Measurements from ENCODE around the gene TBC1D22A. TPM values are rescaled to one million over a fixed set of nuclear protein-coding genes. Genes with fewer than 3 reads are reported as not detected.

The TBC1D22A gene
- total and polyA plus RNA-seq, 9 donors: 12.5 to 25.6 (median 18.5) TPM

DNA sequence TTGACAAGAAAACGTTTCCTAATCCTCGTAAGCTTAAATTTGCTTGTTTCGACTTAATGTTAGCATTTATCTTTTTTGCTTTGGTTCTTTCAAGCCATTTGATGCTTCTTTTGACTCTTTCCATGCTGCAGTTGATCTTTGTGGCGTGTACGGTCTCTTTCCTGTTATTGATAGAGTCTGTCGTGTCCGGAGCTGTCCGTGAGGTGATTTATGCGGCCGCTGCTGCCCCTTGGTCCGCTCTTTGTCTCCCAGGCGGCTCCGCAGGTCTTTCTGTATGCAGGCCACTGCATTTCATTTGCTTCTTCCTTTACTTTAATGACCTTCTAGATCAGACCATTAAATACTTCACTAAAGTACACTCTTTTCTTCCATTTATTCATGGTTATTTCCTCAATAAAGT is 50.3 kb downstream of the TBC1D22A start:
- intact Hi-C loops (cut with DNase I): no loop called here
- TF ChIP-seq, protein P1, sequence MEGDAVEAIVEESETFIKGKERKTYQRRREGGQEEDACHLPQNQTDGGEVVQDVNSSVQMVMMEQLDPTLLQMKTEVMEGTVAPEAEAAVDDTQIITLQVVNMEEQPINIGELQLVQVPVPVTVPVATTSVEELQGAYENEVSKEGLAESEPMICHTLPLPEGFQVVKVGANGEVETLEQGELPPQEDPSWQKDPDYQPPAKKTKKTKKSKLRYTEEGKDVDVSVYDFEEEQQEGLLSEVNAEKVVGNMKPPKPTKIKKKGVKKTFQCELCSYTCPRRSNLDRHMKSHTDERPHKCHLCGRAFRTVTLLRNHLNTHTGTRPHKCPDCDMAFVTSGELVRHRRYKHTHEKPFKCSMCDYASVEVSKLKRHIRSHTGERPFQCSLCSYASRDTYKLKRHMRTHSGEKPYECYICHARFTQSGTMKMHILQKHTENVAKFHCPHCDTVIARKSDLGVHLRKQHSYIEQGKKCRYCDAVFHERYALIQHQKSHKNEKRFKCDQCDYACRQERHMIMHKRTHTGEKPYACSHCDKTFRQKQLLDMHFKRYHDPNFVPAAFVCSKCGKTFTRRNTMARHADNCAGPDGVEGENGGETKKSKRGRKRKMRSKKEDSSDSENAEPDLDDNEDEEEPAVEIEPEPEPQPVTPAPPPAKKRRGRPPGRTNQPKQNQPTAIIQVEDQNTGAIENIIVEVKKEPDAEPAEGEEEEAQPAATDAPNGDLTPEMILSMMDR (IDR thresholded peaks at IDR 0.05): no peak
- TF ChIP-seq EP300 (IDR thresholded peaks at IDR 0.05) (no peak), POLR2A (IDR thresholded peaks at IDR 0.05) (no peak)
- Histone ChIP-seq H3K27ac (no peak overlapping the region), H3K27me3 (no peaks in the 10 kb centered on the region), H3K36me3 (no peaks in the 10 kb centered on the region), H3K4me3 (no peak overlapping the region), H3K4me1 (ENCODE audit: insufficient read depth) (no peaks in the 10 kb centered on the region), H3K9me3 (no peaks in the 10 kb centered on the region)
- 77 to 88% (median 87%) methylated on average over 13 of the region's 13 CpGs for WGBS, 3 donors
- no peak for DNase-seq

DNA sequence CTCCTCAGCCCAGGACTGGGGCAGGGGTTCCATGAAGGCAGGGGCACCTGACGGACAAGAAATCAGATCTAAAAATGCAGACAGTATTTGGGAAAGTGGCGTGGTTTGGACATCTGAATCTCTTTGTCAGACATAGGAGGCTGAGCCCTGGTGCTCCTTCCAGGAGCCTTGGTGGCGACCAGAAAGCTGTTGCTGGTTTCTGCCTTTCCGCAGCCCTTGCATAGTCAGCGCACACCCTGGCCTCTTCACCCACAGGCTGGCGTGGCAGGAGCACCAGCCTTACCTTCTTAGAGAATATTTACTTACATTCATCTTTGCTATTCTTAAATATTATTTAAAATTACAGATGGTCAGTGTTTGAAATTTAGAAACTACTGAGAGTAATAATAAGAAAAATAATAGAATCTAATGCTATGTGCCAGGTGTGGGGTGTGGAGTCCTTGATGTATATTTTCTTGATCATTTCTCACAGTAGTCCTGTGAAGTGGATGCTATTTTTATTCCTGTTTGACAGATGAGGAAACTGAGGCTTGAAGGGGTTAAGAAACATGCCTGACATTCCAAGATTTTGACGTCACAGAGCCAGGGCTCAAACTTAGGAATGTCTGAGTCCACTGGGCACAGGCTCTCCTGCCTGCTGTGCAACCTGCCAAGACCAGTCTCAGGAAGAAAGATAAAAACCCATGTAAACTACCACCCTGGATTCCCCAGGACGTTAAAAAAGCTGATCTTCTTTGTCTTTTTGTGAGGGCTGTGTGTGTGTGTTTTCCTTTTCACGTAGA is 51.6 kb downstream of the TBC1D22A start:
- H3K4me1 ChIP-seq (ENCODE audit: insufficient read depth): no peaks in the 10 kb centered on the region
- DNase-seq: no peak
- no peak overlapping the region for H3K27ac ChIP-seq
- H3K4me3 ChIP-seq: no peak overlapping the region
- intact Hi-C loops (cut with DNase I): no loop called here
- H3K9me3 ChIP-seq: no peaks in the 10 kb centered on the region
- no peaks in the 10 kb centered on the region for H3K27me3 ChIP-seq
- H3K36me3 ChIP-seq: no peaks in the 10 kb centered on the region
- TF ChIP-seq POLR2A (IDR thresholded peaks at IDR 0.05): no peak
- TF ChIP-seq, protein P1 (IDR thresholded peaks at IDR 0.05): no peak
- no peak for TF ChIP-seq EP300 (IDR thresholded peaks at IDR 0.05)
- WGBS, 3 donors: 66 to 80% (median 73%) methylated on average over 9 of the region's 9 CpGs

DNA sequence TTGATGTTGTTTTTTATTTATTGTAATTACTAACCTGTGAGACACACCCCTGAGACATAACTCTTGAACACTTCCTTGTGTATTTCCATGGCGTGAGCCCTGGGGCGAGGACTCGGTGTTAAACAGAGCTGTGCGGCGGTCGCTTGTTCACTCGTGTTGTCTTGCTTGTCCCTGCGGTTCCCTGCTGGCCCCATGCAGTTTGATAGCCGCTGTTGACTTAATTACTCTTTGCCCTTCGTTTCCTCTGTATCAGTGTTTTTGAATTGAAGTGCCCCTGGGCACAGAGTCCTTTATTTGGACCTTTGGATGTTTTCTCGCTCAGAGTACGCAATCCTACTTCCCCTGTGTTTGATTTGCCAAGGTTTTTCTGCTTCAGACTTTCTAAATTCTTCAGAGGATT is 52.7 kb downstream of the TBC1D22A start:
- WGBS, 3 donors: 94 to 96% (median 94%) methylated on average over 12 of the region's 12 CpGs
- no peaks in the 10 kb centered on the region for H3K9me3 ChIP-seq
- intact Hi-C loops (cut with DNase I): no loop called here
- H3K27ac ChIP-seq: no peak overlapping the region
- no peaks in the 10 kb centered on the region for H3K4me1 ChIP-seq (ENCODE audit: insufficient read depth)
- H3K36me3 ChIP-seq: no peaks in the 10 kb centered on the region
- no peak for TF ChIP-seq EP300 (IDR thresholded peaks at IDR 0.05)
- TF ChIP-seq, protein P1 (IDR thresholded peaks at IDR 0.05): no peak
- no peak for TF ChIP-seq POLR2A (IDR thresholded peaks at IDR 0.05)
- no peak for DNase-seq
- no peak overlapping the region for H3K4me3 ChIP-seq
- no peaks in the 10 kb centered on the region for H3K27me3 ChIP-seq

DNA sequence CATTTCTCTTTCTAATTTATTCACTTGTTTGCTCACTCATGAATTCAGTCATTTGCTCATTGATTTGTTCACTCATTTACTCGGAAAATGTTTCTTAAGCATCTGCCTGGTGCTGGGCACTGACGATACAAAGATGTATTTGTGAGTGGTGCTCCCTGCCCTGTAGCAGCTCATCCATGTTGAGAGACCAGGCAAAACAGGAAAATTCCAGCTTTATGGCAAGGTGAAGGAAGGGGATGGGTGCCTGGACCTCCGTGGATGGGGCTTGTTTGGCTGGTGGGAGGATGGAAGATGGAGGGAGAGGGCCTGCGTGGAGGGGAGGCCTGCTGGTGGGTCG is 53.1 kb downstream of the TBC1D22A start:
- WGBS, 3 donors: 88 to 94% (median 90%) methylated on average over 5 of the region's 5 CpGs
- DNase-seq: no peak

More for the DNA sequence above, 53.1 kb downstream of the TBC1D22A start:
- no peak overlapping the region for H3K4me3 ChIP-seq
- no peaks in the 10 kb centered on the region for H3K27me3 ChIP-seq
- TF ChIP-seq POLR2A (IDR thresholded peaks at IDR 0.05) (no peak), EP300 (IDR thresholded peaks at IDR 0.05) (no peak)
- TF ChIP-seq, protein P1 (IDR thresholded peaks at IDR 0.05): no peak
- no peaks in the 10 kb centered on the region for H3K4me1 ChIP-seq (ENCODE audit: insufficient read depth)
- no peak overlapping the region for H3K27ac ChIP-seq
- H3K36me3 ChIP-seq: no peaks in the 10 kb centered on the region
- H3K9me3 ChIP-seq: no peaks in the 10 kb centered on the region
- intact Hi-C loops (cut with DNase I): no loop called here

Measured in ovary (tissue), 9 donors.